Measurements from ENCODE around the gene RALGAPA2.
"Not testable (repeated sequence)": the region's sequence is repeated elsewhere in the genome, so short reads cannot be mapped to it uniquely, and the experiment has no call there.

RALGAPA2 gene

DNA sequence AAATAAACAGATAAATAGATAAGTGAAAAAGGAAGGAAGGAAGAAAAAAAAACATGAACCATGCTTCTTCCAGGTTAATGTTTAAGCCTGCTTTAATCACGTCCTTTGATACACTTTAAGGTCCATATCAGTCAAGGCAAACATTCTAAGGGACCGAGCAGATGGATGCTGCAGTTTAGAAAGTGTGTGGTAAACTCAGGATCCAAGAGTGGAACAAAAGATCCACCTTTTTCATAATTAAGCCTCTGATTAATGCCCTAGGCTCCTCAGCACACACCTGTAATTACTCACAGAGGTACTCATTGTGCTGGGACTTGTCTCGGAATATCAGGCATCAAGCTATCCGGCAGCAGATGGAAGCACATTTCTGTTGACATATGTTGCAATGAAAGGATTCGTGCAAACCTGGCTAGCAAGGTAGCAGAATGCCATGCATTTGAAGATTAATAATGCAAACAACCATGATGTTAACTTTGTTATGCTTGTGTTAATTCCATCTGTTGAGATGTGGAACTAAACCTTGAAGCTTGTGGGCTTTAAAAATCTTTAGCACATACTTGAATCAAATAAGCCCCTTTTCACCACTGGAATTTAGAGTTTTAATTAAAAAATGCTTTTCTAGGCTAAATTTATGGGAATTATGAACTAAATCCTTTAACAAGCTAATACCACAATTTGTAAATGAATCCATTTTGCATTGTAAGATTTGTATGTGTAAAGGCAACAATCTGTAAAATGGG, 163.7 kb downstream of the RALGAPA2 start:
- no peak for DNase-seq (ENCODE audit: low read depth, low spot score)
- in situ Hi-C loops (cut with HindIII; ENCODE audit: low sequenced_read_pairs) = no loop called here
- no peak overlapping the region for H3K4me3 ChIP-seq (ENCODE audit: low read depth, low read length)
- no peak for TF ChIP-seq CTCF (IDR thresholded peaks at IDR 0.05; ENCODE audit: low read depth, low read length)

- TF ChIP-seq CTCF (IDR thresholded peaks at IDR 0.05; ENCODE audit: low read depth, low read length) = no peak
These were observed 164.6 kb downstream of the RALGAPA2 start for GRCh38 chr20:20547876-20548266.

GRCh38 chr20:20547221-20547875, 165.1 kb downstream of the RALGAPA2 start:
- in situ Hi-C loops (cut with HindIII; ENCODE audit: low sequenced_read_pairs) = no loop called here
- DNase-seq (ENCODE audit: low read depth, low spot score) = peak; percentile 13
- H3K4me3 ChIP-seq (ENCODE audit: low read depth, low read length) = no peak overlapping the region

More at GRCh38 chr20:20547876-20548266, 164.6 kb downstream of the RALGAPA2 start:
- DNase-seq (ENCODE audit: low read depth, low spot score) = no peak
- H3K4me3 ChIP-seq (ENCODE audit: low read depth, low read length) = no peak overlapping the region
- in situ Hi-C loops (cut with HindIII; ENCODE audit: low sequenced_read_pairs) = no loop called here

GRCh38 chr20:20546402-20546801, 166.0 kb downstream of the RALGAPA2 start:
- no peak overlapping the region for H3K4me3 ChIP-seq (ENCODE audit: low read depth, low read length)
- in situ Hi-C loops (cut with HindIII; ENCODE audit: low sequenced_read_pairs) = no loop called here
- no peak for DNase-seq (ENCODE audit: low read depth, low spot score)
- TF ChIP-seq CTCF (IDR thresholded peaks at IDR 0.05; ENCODE audit: low read depth, low read length) = no peak

More at GRCh38 chr20:20547221-20547875, 165.1 kb downstream of the RALGAPA2 start:
- TF ChIP-seq CTCF (IDR thresholded peaks at IDR 0.05; ENCODE audit: low read depth, low read length) = no peak

DNA sequence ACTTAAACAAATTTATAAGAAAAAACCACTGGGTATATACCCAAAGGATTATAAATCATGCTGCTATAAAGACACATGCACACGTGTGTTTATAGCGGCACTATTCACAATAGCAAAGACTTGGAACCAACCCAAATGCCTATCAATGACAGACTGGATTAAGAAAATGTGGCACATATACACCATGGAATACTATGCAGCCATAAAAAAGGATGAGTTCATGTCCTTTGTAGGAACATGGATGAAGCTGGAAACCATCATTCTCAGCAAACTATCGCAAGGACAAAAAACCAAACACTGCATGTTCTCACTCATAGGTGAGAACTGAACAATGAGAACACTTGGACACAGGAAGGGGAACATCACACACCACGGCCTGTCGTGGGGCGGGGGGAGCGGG, 169.1 kb downstream of the RALGAPA2 start:
- in situ Hi-C loops (cut with HindIII; ENCODE audit: low sequenced_read_pairs); DNase-seq (ENCODE audit: low read depth, low spot score); H3K4me3 ChIP-seq (ENCODE audit: low read depth, low read length): not testable (repeated sequence)

DNA sequence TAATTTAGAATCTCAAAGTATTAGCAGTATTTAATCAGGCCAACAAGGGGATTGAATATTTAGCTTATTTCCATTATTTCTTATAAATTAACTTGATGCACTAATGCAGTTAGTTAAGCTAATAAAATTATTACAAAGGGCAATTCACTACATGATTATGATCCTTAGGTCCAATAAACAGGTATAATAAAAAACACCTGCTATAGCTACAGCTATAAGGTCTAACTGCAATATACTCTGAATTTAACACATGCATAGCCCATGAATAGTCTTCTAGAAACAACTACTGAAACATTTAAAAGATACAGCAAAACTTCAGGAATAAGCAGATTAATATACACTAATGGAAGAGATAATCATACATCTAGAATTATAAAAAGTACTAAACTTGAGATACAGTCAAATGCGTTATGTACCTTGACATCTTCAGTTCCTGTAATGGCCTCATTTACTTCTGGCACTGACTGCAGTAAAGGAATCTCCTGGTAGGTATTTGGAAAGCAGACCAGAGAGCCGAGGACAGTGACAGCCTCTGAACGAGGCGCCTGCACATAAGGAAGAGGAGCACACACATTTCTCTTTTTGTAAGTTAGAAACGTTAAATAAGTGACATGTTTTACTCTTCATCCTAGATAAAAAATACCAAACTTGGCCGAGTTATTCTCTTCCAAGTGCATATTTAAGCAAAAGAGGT, 176.1 kb downstream of the RALGAPA2 start:
- DNase-seq (ENCODE audit: low read depth, low spot score) = no peak
- H3K4me3 ChIP-seq (ENCODE audit: low read depth, low read length) = no peak overlapping the region
- TF ChIP-seq CTCF (IDR thresholded peaks at IDR 0.05; ENCODE audit: low read depth, low read length) = no peak
- in situ Hi-C loops (cut with HindIII; ENCODE audit: low sequenced_read_pairs) = no loop called here

DNA sequence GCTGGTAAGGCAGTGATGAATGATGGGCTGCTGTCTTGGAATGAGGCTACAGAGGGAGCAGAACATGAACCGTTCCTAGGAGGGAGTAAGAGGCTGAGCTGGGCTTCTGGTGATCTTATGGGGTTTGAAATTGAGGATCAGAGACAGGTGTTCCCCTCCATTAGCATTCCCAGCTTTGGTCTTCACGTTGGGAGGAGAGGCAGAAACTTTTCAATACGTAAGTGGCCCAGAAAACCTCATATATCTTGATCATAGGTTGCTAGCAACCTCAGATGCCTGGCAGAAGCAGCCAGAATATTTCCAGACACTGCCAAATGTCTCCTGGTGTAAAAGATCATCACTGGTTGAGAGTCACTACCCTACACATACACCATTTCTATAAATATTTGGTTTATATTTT, 177.4 kb downstream of the RALGAPA2 start:
- in situ Hi-C loops (cut with HindIII; ENCODE audit: low sequenced_read_pairs) = no loop called here
- TF ChIP-seq CTCF (IDR thresholded peaks at IDR 0.05; ENCODE audit: low read depth, low read length) = no peak
- H3K4me3 ChIP-seq (ENCODE audit: low read depth, low read length) = no peak overlapping the region
- no peak for DNase-seq (ENCODE audit: low read depth, low spot score)

Measured in astrocyte of the spinal cord (primary cell).